WTC11 (cell line): ENCODE measurements around the gene HSPB3. TPM values are rescaled to one million over a fixed set of nuclear protein-coding genes. Genes with fewer than 3 reads are reported as not detected.

Experiments used
- ATAC-seq: fragments of 200-7000 bp; cut with Tn5 transposase; 2 replicates; pipeline ENCODE4 v1.10.0; 2021; ENCODE audit warnings: mild to moderate bottlenecking, moderate library complexity
- CTCF ChIA-PET: fragments of 300-600 bp; sonication (Branson Sonifier 250); formaldehyde crosslinking; loops from one replicate; lab custom pipeline; 2021; ENCODE audit warnings: antibody characterized with exemption; lab: Charles Lee
- POLR2A ChIA-PET: fragments of 350-600 bp; sonication (Branson Sonifier 250); formaldehyde crosslinking; loops from one replicate; lab custom pipeline; 2021; ENCODE audit warnings: antibody characterized with exemption; lab: Charles Lee
- DNase-seq: peaks from one replicate; pipeline ENCODE4 v3.0.0; 2021; ENCODE audit warnings: low spot score
- H3K27ac Mint-ChIP-seq: 2 replicates; pipeline ENCODE4 v1.8.0; 2021; ENCODE audit warnings: mixed read lengths
- H3K27me3 Mint-ChIP-seq: 2 replicates; pipeline ENCODE4 v1.8.0; 2021; ENCODE audit warnings: low read depth, mild to moderate bottlenecking, moderate library complexity, mixed read lengths
- H3K36me3 Mint-ChIP-seq: 2 replicates; pipeline ENCODE4 v1.8.0; 2021; ENCODE audit warnings: mixed read lengths
- H3K4me1 Mint-ChIP-seq: 2 replicates; pipeline ENCODE4 v1.8.0; 2022; ENCODE audit warnings: mixed read lengths
- H3K4me3 Mint-ChIP-seq: 2 replicates; pipeline ENCODE4 v1.8.0; 2021; ENCODE audit warnings: mild to moderate bottlenecking, moderate library complexity, mixed read lengths
- H3K9me3 Mint-ChIP-seq: 2 replicates; pipeline ENCODE4 v1.8.0; 2021; ENCODE audit warnings: mixed read lengths
- AR ChIP-seq: fragments of 250-450 bp; sonication (Bioruptor Pico); IDR thresholded peaks from 2 replicates; pipeline ENCODE4 v1.9.0; 2021; ENCODE audit warnings: mild to moderate bottlenecking
- ATF3 ChIP-seq: sonication (generic); formaldehyde crosslinking; conservative IDR thresholded peaks from 2 replicates; pipeline ENCODE4 v1.8.1; 2022; ENCODE audit warnings: mild to moderate bottlenecking, missing genetic modification reagents
- EMX1 ChIP-seq: fragments of 250-450 bp; sonication (Bioruptor Pico); IDR thresholded peaks from 2 replicates; pipeline ENCODE4 v1.8.0; 2021; ENCODE audit warnings: mild to moderate bottlenecking
- ERG ChIP-seq: fragments of 250-450 bp; sonication (Bioruptor Pico); IDR thresholded peaks from 2 replicates; pipeline ENCODE4 v1.8.0; 2021; ENCODE audit warnings: mild to moderate bottlenecking
- GABPB1 ChIP-seq: sonication (generic); formaldehyde crosslinking; IDR thresholded peaks from 2 replicates; pipeline ENCODE4 v1.8.1; 2023; ENCODE audit warnings: mild to moderate bottlenecking, missing genetic modification reagents
- KAT7 ChIP-seq: sonication (generic); formaldehyde crosslinking; IDR thresholded peaks from 2 replicates; pipeline ENCODE4 v1.8.1; 2023; ENCODE audit warnings: missing genetic modification reagents, mild to moderate bottlenecking, borderline replicate concordance
- MYBL2 ChIP-seq: sonication (generic); formaldehyde crosslinking; IDR thresholded peaks from 2 replicates; pipeline ENCODE4 v1.8.1; 2023; ENCODE audit warnings: mild to moderate bottlenecking, moderate library complexity, missing genetic modification reagents
- NR3C1 ChIP-seq: sonication (generic); formaldehyde crosslinking; conservative IDR thresholded peaks from 2 replicates; pipeline ENCODE4 v1.8.1; 2023; ENCODE audit warnings: low read depth, mild to moderate bottlenecking, missing genetic modification reagents
- PRRX2 ChIP-seq: fragments of 250-450 bp; sonication (Bioruptor Pico); IDR thresholded peaks from 2 replicates; pipeline ENCODE4 v1.8.0; 2021; ENCODE audit warnings: mild to moderate bottlenecking
- SMAD3 ChIP-seq: sonication (generic); formaldehyde crosslinking; IDR thresholded peaks from 2 replicates; pipeline ENCODE4 v1.8.0; 2022; ENCODE audit warnings: missing genetic modification reagents, mild to moderate bottlenecking, borderline replicate concordance
- TEAD4 ChIP-seq: sonication (generic); formaldehyde crosslinking; IDR thresholded peaks from 2 replicates; pipeline ENCODE4 v1.8.0; 2022; ENCODE audit warnings: mild to moderate bottlenecking, missing genetic modification reagents
- TP53 ChIP-seq: sonication (generic); formaldehyde crosslinking; IDR thresholded peaks from 2 replicates; pipeline ENCODE4 v1.8.1; 2023; ENCODE audit warnings: mild to moderate bottlenecking, missing genetic modification reagents
- USF2 ChIP-seq: sonication (generic); formaldehyde crosslinking; IDR thresholded peaks from 2 replicates; pipeline ENCODE4 v1.8.1; 2023; ENCODE audit warnings: mild to moderate bottlenecking, missing genetic modification reagents, moderate library complexity
- ZBTB43 ChIP-seq: sonication (generic); formaldehyde crosslinking; IDR thresholded peaks from 2 replicates; pipeline ENCODE4 v1.8.1; 2023; ENCODE audit warnings: mild to moderate bottlenecking, missing genetic modification reagents
- ZNF121 ChIP-seq: sonication (generic); formaldehyde crosslinking; IDR thresholded peaks from 2 replicates; pipeline ENCODE4 v1.8.0; 2023; ENCODE audit warnings: missing genetic modification reagents
- ZNF317 ChIP-seq: sonication (generic); formaldehyde crosslinking; IDR thresholded peaks from 2 replicates; pipeline ENCODE4 v1.8.1; 2023; ENCODE audit warnings: low read depth, mild to moderate bottlenecking, moderate library complexity, missing genetic modification reagents, borderline replicate concordance
- ZNF416 ChIP-seq: fragments of 250-450 bp; sonication (Bioruptor Pico); IDR thresholded peaks from 2 replicates; pipeline ENCODE4 v1.9.0; 2021; ENCODE audit warnings: mild to moderate bottlenecking, inconsistent platforms
- ZNF671 ChIP-seq: fragments of 250-450 bp; sonication (Bioruptor Pico); IDR thresholded peaks from 2 replicates; pipeline ENCODE4 v1.8.0; 2021; ENCODE audit warnings: mild to moderate bottlenecking
- total RNA-seq: library from RNA; stranded (reverse); gene quantifications from 3 replicates; pipeline ENCODE4 v1.2.3, GENCODE V29; 2021

Gene HSPB3
- total RNA-seq, 1 experiment from 2014 or later, result not detected

GRCh38 chr5:54458221-54458620, 2.7 kb downstream of the HSPB3 start:
- TF ChIP-seq ZNF317 (CRISPR knock-in tag) (no peak), TP53 (no peak), ZNF416 (CRISPR knock-in tag) (no peak), USF2 (no peak), ZBTB43 (no peak), NR3C1 (no peak), SMAD3 (CRISPR knock-in tag) (no peak), PRRX2 (CRISPR knock-in tag) (no peak)
- H3K4me3 Mint-ChIP-seq, result no peak overlapping the region
- H3K9me3 Mint-ChIP-seq, result peaks cover 29% of the 10 kb centered on the region
- H3K27me3 Mint-ChIP-seq, result peaks cover 3% of the 10 kb centered on the region; the same call in 1 of the 2 replicates
- POLR2A ChIA-PET, result no interaction called here
- no peak for DNase-seq
- peaks cover 10% of the 10 kb centered on the region for H3K4me1 Mint-ChIP-seq
- H3K27ac Mint-ChIP-seq, result no peak overlapping the region
- peaks cover 29% of the 10 kb centered on the region for H3K36me3 Mint-ChIP-seq
- no peak for ATAC-seq
- CTCF ChIA-PET, result no interaction called here

GRCh38 chr5:54460181-54460919, 4.9 kb downstream of the HSPB3 start:
- CTCF ChIA-PET, result no interaction called here
- no peak overlapping the region for H3K27ac Mint-ChIP-seq

More at GRCh38 chr5:54460181-54460919, 4.9 kb downstream of the HSPB3 start:
- H3K4me3 Mint-ChIP-seq, result no peak overlapping the region
- no peak for ATAC-seq
- TF ChIP-seq EMX1 (CRISPR knock-in tag) (no peak), KAT7 (CRISPR knock-in tag) (no peak), ZNF317 (CRISPR knock-in tag) (no peak), GABPB1 (no peak), AR (CRISPR knock-in tag) (no peak), ZNF121 (no peak), MYBL2 (no peak), TEAD4 (no peak), ZNF671 (CRISPR knock-in tag) (no peak), ATF3 (CRISPR knock-in tag) (no peak), ERG (CRISPR knock-in tag) (no peak)
- POLR2A ChIA-PET, result interaction anchor here (0.5 kb wide), 1 partner anchor 32 kb away, joined by 4 read pairs; no protein-coding TSS in a partner anchor
- peaks cover 3% of the 10 kb centered on the region; the same call in 1 of the 2 replicates for H3K27me3 Mint-ChIP-seq
- no peak for DNase-seq
- peaks cover 29% of the 10 kb centered on the region for H3K9me3 Mint-ChIP-seq
- peaks cover 10% of the 10 kb centered on the region for H3K4me1 Mint-ChIP-seq
- H3K36me3 Mint-ChIP-seq, result peaks cover 29% of the 10 kb centered on the region
